IMR-90 (cell line): ENCODE data around the gene IP6K2.

Experiments
- CTCF ChIP-seq: conservative IDR thresholded peaks from 2 replicates; pipeline ENCODE4 v1.5.1; 2012; ENCODE audit warnings: mild to moderate bottlenecking, low read depth, low read length, improper control_type of control experiment
- MXI1 ChIP-seq: IDR thresholded peaks from 2 replicates; pipeline ENCODE4 v1.6.1; 2012; ENCODE audit warnings: low read depth, mild to moderate bottlenecking, low read length, moderate library complexity, borderline replicate concordance
- POLR2A ChIP-seq: IDR thresholded peaks from 2 replicates; pipeline ENCODE4 v1.6.1; 2012; ENCODE audit warnings: mild to moderate bottlenecking, low read depth, low read length

- TF ChIP-seq POLR2A, result no peak
- no peak for TF ChIP-seq CTCF
- TF ChIP-seq MXI1, result no peak
Observed at GRCh38 chr3:48650723-48651122, 66.3 kb downstream of the IP6K2 start.
